ENCODE results near the gene TMEM131L.

TMEM131L gene

DNA sequence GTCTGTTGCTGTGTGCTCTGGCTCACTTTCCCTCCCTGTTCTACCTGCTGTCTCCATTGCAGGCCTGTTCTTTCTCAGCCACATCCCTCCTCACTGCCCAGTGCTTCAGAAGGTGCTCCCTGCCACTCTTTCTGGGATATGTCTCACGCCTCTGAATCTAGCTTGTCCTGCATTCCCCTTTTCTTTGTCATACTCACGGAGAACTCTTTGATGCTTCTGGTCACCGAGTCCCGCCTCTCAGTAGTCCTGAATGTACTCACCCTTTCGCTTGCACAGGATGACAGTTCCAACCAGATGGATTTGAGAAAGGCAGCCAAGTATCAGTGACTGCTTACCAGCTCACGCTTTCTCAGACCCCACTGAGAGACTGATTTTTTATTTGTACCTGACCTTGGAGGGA is 152.7 kb downstream of the TMEM131L start:
- no peak for DNase-seq (ENCODE audit: low read depth in 2 of 2)

GRCh38 chr4:153619811-153620210 is 153.7 kb downstream of the TMEM131L start:
- DNase-seq (ENCODE audit: low read depth in 2 of 2): no peak

DNA sequence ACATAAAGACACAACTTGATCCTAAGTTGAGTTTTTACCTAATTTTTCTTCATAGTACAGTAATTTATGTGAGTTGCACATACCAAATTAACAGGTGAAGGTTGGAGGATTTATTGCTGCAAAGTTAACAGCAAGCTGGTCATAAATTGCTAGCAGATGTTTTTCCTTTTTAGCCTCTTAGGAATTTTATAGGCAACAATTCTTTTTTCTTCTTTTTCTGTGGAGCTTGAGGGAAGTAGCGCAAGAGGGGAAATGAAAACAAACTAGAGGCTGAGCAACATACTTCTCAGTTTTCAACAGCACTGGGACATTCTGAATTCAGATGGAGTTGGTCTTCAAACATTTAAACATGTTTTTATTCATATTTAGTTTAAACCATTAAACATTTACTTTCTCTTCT is 154.2 kb downstream of the TMEM131L start:
- no peak for DNase-seq (ENCODE audit: low read depth in 2 of 2)

- no peak for DNase-seq (ENCODE audit: low read depth in 2 of 2)
These were observed 155.9 kb downstream of the TMEM131L start for GRCh38 chr4:153622093-153622492.

- no peak for DNase-seq (ENCODE audit: low read depth in 2 of 2)
These were observed 156.6 kb downstream of the TMEM131L start for GRCh38 chr4:153622778-153623240.

- DNase-seq (ENCODE audit: low read depth in 2 of 2): no peak
These were observed 157.3 kb downstream of the TMEM131L start for GRCh38 chr4:153623491-153623890.

GRCh38 chr4:153628796-153629315 is 162.7 kb downstream of the TMEM131L start:
- no peak for DNase-seq (ENCODE audit: low read depth in 2 of 2)

- DNase-seq (ENCODE audit: low read depth in 2 of 2): no peak
These were observed 163.6 kb downstream of the TMEM131L start for GRCh38 chr4:153629776-153630175.

DNA sequence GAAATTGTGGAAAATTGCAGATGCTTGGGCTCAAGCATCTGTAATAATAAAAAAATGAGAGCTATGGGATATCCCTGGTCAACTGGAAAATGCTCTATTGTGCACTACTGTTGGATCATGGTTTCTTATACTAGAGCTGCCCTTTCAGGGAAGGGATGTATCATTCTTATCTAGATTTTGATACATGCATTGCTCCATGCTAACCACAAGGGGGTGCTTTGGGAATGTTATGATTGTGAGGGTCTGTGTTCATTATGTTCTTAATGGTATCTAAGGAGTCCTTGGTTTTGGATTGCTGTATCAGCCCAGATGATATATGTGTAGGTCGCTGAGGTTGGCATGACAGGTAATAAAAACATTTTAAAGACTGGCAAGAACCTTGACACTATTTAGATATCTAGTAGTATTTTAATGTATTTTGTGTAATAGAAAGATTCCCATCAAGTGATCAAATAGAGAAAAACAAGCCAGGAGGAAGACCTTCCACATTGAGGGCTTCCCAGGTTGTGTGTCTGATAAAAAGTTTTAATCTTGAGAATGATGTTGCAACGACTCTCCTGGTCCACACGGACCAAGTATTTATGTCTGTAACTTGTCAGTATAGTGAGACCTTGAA is 168.7 kb downstream of the TMEM131L start:
- no peak for DNase-seq (ENCODE audit: low read depth in 2 of 2)

GRCh38 chr4:153635846-153636245 is 169.7 kb downstream of the TMEM131L start:
- DNase-seq (ENCODE audit: low read depth in 2 of 2): no peak

GRCh38 chr4:153637201-153637600 is 171.0 kb downstream of the TMEM131L start:
- DNase-seq (ENCODE audit: low read depth in 2 of 2): no peak

DNA sequence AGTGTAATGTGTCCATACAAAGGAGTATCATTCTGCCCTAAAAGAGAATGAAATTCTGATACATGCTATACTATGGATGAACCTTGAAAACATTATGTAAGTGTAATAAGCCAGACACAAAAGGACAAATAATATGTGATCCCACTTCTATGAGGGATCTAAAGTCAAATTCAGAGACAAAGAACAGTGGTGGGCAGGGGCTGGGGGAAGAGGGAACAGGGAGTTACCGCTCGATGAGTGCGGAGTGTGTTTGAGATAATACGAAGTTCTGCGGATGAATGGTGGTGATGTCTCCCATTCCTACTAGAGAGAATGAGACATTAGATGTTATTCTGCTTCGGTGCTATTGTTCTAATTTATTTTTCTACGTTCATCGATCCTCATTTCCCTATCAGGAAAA is 171.9 kb downstream of the TMEM131L start:
- no peak for DNase-seq (ENCODE audit: low read depth in 2 of 2)

- no peak for DNase-seq (ENCODE audit: low read depth in 2 of 2)
These were observed 172.8 kb downstream of the TMEM131L start for GRCh38 chr4:153638999-153639398.

DNA sequence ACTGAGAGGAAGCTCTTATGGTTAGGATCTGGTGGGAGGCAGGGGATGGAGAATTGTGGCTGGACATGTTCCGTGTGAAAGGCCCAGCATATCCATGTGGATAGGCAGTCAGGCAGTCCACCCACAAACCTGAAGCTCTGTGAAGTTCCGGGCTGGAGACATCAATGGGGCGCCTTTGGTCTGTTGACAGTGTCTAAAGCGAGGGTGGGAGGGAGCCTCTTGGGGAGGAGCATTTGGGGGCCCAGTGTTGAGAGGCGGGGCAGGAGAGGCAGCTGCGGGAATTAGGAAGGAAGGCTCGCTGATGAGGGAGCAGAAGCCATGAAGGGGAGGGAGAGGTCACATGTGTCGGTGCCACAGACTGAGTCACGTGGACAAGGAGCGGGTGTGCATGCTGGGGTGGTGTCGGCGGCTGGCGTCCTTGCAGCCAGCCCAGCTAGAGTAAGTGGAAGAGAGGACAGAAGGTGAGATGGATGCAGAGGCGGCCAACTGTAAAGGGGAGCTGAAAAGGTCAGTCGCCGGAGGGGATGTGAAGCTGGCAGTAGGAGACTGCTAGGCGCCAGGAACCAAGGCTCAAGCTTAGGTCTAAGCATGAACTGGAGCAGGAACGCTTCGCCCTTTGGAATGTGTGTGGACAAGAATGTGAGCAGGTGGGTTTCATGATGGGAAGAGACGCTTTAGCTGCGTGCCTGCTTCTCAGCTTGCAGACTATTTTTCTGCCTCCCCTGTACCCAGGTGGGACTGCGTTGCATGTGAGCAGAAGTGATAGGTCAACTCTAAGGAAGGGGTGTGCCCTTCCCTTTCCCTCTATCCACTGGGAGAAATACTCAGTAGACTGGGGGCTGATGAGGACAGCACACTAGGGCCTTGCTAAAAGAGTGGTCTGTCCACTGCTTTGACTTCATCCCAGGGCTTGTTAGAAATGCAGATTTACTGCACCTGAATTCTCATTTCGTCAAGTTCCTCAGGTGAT is 174.0 kb downstream of the TMEM131L start:
- no peak for DNase-seq (ENCODE audit: low read depth in 2 of 2)

GRCh38 chr4:153641532-153641931 is 175.4 kb downstream of the TMEM131L start:
- DNase-seq (ENCODE audit: low read depth in 2 of 2): no peak

DNA sequence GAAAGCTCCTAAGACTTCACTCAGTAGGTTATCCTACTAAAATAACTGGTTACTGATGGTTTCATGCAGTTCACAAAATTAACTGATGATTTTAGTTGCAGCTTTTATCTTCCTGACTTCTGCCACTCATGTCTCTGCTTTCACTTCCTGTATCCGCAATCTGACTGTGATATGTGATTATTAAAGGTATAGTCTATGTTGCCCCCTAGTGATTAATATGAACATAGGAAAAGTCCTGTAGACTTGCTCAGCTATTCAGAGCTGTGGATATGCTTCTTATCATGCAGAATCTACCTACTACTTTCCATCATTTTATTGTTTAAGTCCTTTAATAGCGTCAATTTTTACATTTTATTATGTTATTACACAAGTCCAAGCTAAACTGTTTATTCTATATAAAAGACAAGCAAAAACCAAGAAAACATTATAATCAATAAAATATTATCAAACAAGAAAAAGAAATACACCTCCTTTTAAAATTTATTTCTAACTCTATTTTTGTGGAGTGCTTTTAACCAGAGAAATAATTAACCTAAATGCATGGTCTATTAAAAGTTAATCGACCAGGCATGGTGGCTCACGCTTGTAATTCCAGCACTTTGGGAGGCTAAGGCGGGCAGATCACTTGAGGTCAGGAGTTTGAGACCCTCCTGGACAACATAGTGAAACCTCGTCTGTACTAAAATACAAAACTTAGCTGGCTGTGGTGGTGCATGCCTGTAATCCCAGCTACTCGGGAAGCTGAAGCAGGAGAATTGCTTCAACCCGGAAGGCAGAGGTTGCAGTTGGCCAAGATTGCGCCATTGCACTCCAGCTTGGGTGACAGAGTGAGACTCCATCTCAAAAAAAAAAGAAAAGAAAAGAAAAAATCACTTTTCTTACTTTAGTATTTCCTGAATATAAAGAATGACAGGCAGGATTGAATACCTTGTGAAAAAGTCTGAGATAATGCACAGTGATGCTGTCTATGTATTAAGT is 177.5 kb downstream of the TMEM131L start:
- no peak for DNase-seq (ENCODE audit: low read depth in 2 of 2)

- DNase-seq (ENCODE audit: low read depth in 2 of 2): no peak
These were observed 179.0 kb downstream of the TMEM131L start for GRCh38 chr4:153645183-153645582.

DNA sequence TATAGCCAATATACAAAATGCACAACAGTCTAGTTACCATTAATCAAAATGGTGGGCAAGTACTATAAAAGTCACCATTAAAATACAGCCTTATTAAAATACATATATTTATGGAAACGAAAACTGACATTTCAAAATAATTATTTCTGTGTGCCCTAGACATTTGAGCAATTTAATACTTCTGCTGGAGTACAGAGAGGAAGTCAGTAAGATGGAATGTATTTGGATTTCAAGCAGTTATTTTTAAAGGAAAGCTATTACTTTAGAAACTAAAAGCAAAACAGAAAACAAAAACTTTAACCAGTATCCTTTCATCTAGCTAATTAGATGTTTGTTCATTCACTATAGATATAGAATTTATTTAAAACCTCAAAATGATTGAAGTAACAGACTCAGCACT is 180.1 kb downstream of the TMEM131L start:
- DNase-seq (ENCODE audit: low read depth in 2 of 2): no peak

- DNase-seq (ENCODE audit: low read depth in 2 of 2): no peak
These were observed 180.8 kb downstream of the TMEM131L start for GRCh38 chr4:153646978-153647377.

GRCh38 chr4:153647975-153648374 is 181.8 kb downstream of the TMEM131L start:
- no peak for DNase-seq (ENCODE audit: low read depth in 2 of 2)

- DNase-seq (ENCODE audit: low read depth in 2 of 2): no peak
These were observed 183.4 kb downstream of the TMEM131L start for GRCh38 chr4:153649572-153649991.

- DNase-seq (ENCODE audit: low read depth in 2 of 2): no peak
These were observed 185.0 kb downstream of the TMEM131L start for GRCh38 chr4:153651116-153651515.

All from stimulated activated CD8-positive, alpha-beta memory T cell treated with anti-CD3 and anti-CD28 coated beads, Interleukin-7, amount 100 ng/mL, for 1 hour (primary cell).